ENCODE results near the gene HSH2D.

The HSH2D gene

GRCh38 chr19:16193466-16193865 is 50.0 kb downstream of the HSH2D start:
- TF ChIP-seq CTCF (conservative IDR thresholded peaks at IDR 0.05; ENCODE audit: low read depth) = no peak
- ChIA-PET POLR2A (ENCODE audit: low non-redundant PET) (no interaction called here), CTCF (interaction anchor here (0.6 kb wide), 1 partner anchor 55 kb away, joined by 4 read pairs; no protein-coding TSS in a partner anchor)
- DNase-seq (ENCODE audit: low spot score) = no peak
- H3K27ac ChIP-seq = peak overlapping the region; percentile 27

GRCh38 chr19:16197188-16197621 is 53.7 kb downstream of the HSH2D start:
- H3K27ac ChIP-seq = peak overlapping the region; percentile 81
- CTCF ChIA-PET = no interaction called here
- no peak for TF ChIP-seq CTCF (conservative IDR thresholded peaks at IDR 0.05; ENCODE audit: low read depth)
- DNase-seq (ENCODE audit: low spot score) = peak; percentile 76
- POLR2A ChIA-PET (ENCODE audit: low non-redundant PET) = interaction anchor here (0.8 to 1.4 kb wide), 3 partner anchors 9 to 156 kb away, joined by 4 read pairs; partner anchors contain the start of gene FAM32A

- peak; percentile 99 for DNase-seq (ENCODE audit: low spot score)
- POLR2A ChIA-PET (ENCODE audit: low non-redundant PET) = interaction anchor here (0.8 to 1.4 kb wide), 3 partner anchors 9 to 156 kb away, joined by 4 read pairs; partner anchors contain the start of gene FAM32A
- CTCF ChIA-PET = no interaction called here
- H3K27ac ChIP-seq = peak within 1 kb of the TSS; percentile 81
- no peak for TF ChIP-seq CTCF (conservative IDR thresholded peaks at IDR 0.05; ENCODE audit: low read depth)
These were observed 54.3 kb downstream of the HSH2D start, which contains the start of gene AP1M1 for GRCh38 chr19:16197622-16198369. Gene AP1M1, plus strand, starts transcription at chr19:16197911. Its CDS starts 116 bp downstream, at chr19:16198027.

DNA sequence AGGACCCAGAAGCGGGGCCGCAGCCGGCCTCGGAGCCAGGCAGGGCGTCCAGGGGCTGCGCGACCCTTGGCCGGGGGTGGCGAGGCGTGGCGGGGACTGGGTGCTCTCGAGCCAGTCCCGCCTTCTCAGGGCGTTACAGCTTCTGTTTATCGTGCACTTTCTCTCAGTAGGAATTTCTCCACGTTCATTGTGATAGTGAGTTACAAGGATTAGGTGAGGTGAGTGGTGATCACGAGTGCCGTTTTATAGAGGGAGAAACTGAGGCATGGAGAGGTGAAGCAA is 54.8 kb downstream of the HSH2D start:
- peak; percentile 12 for DNase-seq (ENCODE audit: low spot score)
- TF ChIP-seq CTCF (conservative IDR thresholded peaks at IDR 0.05; ENCODE audit: low read depth) = no peak
- ChIA-PET CTCF (no interaction called here), POLR2A (ENCODE audit: low non-redundant PET) (interaction anchor here (1.3 to 1.4 kb wide), 2 partner anchors 10 to 13 kb away, joined by 4 read pairs; partner anchors contain the start of gene FAM32A)
- peak overlapping the region; percentile 81 for H3K27ac ChIP-seq

GRCh38 chr19:16199275-16199932 is 55.9 kb downstream of the HSH2D start:
- no peak for DNase-seq (ENCODE audit: low spot score)
- TF ChIP-seq CTCF (conservative IDR thresholded peaks at IDR 0.05; ENCODE audit: low read depth) = no peak
- ChIA-PET POLR2A (ENCODE audit: low non-redundant PET) (interaction anchor here (0.6 kb wide), 1 partner anchor 23 kb away, joined by 3 read pairs; no protein-coding TSS in a partner anchor), CTCF (interaction anchor here (0.7 kb wide), 1 partner anchor 355 kb away, joined by 3 read pairs; no protein-coding TSS in a partner anchor)
- peak overlapping the region; percentile 81 for H3K27ac ChIP-seq
